Fibroblast of villous mesenchyme (primary cell): ENCODE results near the gene CTXND2. TPM values are rescaled to one million over a fixed set of nuclear protein-coding genes. Genes with fewer than 3 reads are reported as not detected.
"Not testable (repeated sequence)": the region's sequence is repeated elsewhere in the genome, so short reads cannot be mapped to it uniquely, and the experiment has no call there.

Experiments used
- DNase-seq: peaks from one replicate; pipeline ENCODE4 v3.0.0-alpha.2; 2010; ENCODE audit warnings: low read depth
- H3K4me3 ChIP-seq: 2 replicates; pipeline ENCODE4 v1.5.1; 2011; ENCODE audit warnings: low read depth, mild to moderate bottlenecking, low read length
- CTCF ChIP-seq: IDR thresholded peaks from 2 replicates; pipeline ENCODE4 v1.5.1; 2012; ENCODE audit warnings: low read depth, mild to moderate bottlenecking, low read length; ENCODE audit not compliant: insufficient read depth
- total RNA-seq: library from RNA; depleted of rRNA; stranded (reverse); fragments of >200 nt; gene quantifications from 2 replicates; pipeline ENCODE4 v1.2.3, GENCODE V29; 2012

CTXND2 gene
- total RNA-seq, 1 donor: not detected

DNA sequence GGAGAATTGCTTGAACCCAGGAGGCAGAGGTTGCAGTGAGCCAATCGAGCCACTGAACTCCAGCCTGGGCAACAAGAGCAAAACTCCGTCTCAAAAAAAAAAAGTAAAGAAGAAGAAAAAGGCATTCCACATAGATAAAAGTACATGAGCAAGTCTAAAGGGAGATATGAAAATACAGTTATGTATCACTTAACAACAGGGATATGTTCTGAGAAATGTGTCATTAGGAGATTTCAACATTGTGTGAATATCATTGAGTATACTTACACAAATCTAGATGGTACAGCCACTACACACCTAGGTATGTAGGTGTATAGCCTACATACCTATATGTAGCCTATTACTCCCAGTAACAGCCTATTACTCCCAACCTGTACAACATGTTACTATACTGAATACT, 23.2 kb upstream of the CTXND2 start:
- H3K4me3 ChIP-seq: no peak overlapping the region
- no peak for TF ChIP-seq CTCF
- no peak for DNase-seq

GRCh38 chr1:150864200-150864599, 22.7 kb upstream of the CTXND2 start:
- not testable (repeated sequence) for DNase-seq, H3K4me3 ChIP-seq

GRCh38 chr1:150869683-150870082, 17.3 kb upstream of the CTXND2 start:
- TF ChIP-seq CTCF: no peak
- no peak for DNase-seq
- H3K4me3 ChIP-seq: no peak overlapping the region

GRCh38 chr1:150872572-150872971, 14.4 kb upstream of the CTXND2 start:
- TF ChIP-seq CTCF: no peak
- DNase-seq: no peak

DNA sequence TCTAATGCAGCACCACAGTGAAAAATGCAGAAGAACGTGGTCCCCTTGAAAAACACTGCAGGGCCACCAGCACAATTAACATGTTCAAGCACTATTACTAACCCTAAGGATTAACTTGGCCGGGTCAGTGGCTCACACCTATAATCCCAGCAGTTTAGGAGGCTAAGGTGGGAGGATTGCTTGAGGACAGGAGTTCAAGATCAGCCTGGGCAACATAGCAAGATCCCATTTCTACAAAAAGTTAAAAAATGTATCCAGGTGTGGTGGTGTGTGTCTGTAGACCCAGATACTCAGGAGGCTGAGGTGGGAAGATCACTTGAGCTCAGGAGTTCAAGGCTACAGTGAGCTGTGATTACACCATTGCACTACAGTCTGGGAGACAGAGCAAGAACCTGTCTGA, 13.4 kb upstream of the CTXND2 start:
- DNase-seq: no peak
- H3K4me3 ChIP-seq: no peak overlapping the region
- TF ChIP-seq CTCF: no peak

More at GRCh38 chr1:150872572-150872971, 14.4 kb upstream of the CTXND2 start:
- H3K4me3 ChIP-seq: no peak overlapping the region

- peak overlapping the region; percentile 84 for H3K4me3 ChIP-seq
- DNase-seq: peak; percentile 61
- TF ChIP-seq CTCF: no peak
Measured at GRCh38 chr1:150874455-150875196, 12.3 kb upstream of the CTXND2 start.

DNA sequence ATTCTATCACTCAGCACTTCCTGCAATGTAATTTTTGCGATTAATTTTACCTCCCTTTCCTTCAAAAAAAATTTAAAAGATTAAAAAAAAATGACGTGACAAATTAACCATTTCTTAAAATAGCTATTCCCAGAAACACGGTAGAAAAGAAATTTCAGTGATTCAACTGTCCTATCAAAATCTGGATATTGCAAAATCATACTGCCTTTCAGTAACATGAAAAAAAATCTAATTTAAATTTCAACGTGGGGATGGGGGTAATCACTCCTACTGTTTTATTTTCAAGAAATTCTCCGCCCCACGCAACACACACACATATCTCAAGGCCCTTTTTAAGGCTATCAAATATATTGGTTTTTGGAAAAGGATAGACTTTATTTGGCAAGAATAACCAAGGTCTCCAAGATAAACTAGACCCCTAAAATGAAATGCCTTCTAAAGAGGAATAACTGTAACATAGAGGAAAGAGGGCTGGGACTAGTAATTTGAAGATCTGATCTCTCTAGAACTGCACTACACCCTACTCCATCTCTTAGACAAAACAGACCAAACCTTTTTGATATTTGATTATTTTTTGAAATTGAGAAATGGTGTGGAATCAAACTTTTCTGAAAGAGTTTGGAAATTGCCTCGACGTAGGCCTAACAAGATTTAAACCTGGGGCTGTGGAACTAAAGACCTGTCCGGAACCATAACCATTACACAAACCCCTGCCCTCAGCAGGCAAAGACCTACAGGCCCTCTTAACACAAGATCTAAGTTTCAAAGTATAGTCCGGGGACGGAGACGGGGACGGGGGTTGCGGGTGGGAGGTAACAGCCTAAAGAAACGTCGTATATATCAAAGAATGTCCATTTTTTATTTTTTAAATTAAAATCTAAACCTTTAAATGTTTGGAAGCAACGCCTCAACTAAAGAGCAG, 11.5 kb upstream of the CTXND2 start:
- no peak for TF ChIP-seq CTCF
- peak overlapping the region; percentile 84 for H3K4me3 ChIP-seq
- no peak for DNase-seq
